Skeletal muscle satellite cell (primary cell): ENCODE results near the gene AHCTF1.
"Not testable (repeated sequence)": the region's sequence is repeated elsewhere in the genome, so short reads cannot be mapped to it uniquely, and the experiment has no call there.

Source experiments
- H3K27me3 ChIP-seq: 2 replicates; pipeline ENCODE4 v1.7.0; 2013; ENCODE audit warnings: low read length; ENCODE audit not compliant: control insufficient read depth, insufficient read depth
- H3K36me3 ChIP-seq: 2 replicates; pipeline ENCODE4 v1.7.0; 2013; ENCODE audit warnings: mild to moderate bottlenecking, control low read depth, low read length; ENCODE audit not compliant: insufficient read depth
- H3K4me1 ChIP-seq: 2 replicates; pipeline ENCODE4 v1.7.0; 2013; ENCODE audit warnings: low read length; ENCODE audit not compliant: control insufficient read depth, insufficient read depth
- H3K4me2 ChIP-seq: 2 replicates; pipeline ENCODE4 v1.7.0; 2013; ENCODE audit warnings: mild to moderate bottlenecking, low read length
- H3K4me3 ChIP-seq: 2 replicates; pipeline ENCODE4 v1.7.0; 2013; ENCODE audit warnings: low read length
- H3K9ac ChIP-seq: 2 replicates; pipeline ENCODE4 v1.7.0; 2013; ENCODE audit warnings: mild to moderate bottlenecking, low read depth, low read length, moderate library complexity
- H3K9me3 ChIP-seq: replicated peaks from 2 replicates; pipeline ENCODE4 v1.7.0; 2013; ENCODE audit warnings: mild to moderate bottlenecking, control low read depth, low read length

AHCTF1 gene

GRCh38 chr1:246916026-246916923, 15.5 kb downstream of the AHCTF1 start:
- not testable (repeated sequence) for H3K9ac ChIP-seq, H3K27me3 ChIP-seq, H3K4me3 ChIP-seq, H3K9me3 ChIP-seq, H3K4me1 ChIP-seq, H3K4me2 ChIP-seq
- peaks cover 58% of the 10 kb centered on the region for H3K36me3 ChIP-seq

- Histone ChIP-seq H3K4me2 (no peak overlapping the region), H3K36me3 (peaks cover 68% of the 10 kb centered on the region), H3K4me3 (no peak overlapping the region), H3K9ac (no peak overlapping the region), H3K9me3 (no peaks in the 10 kb centered on the region), H3K27me3 (no peaks in the 10 kb centered on the region), H3K4me1 (no peaks in the 10 kb centered on the region)
These were observed 24.3 kb downstream of the AHCTF1 start for GRCh38 chr1:246907472-246907871.

GRCh38 chr1:246906833-246907232, 24.9 kb downstream of the AHCTF1 start:
- Histone ChIP-seq H3K4me2 (no peak overlapping the region), H3K4me1 (no peaks in the 10 kb centered on the region), H3K36me3 (peaks cover 70% of the 10 kb centered on the region), H3K4me3 (no peak overlapping the region), H3K9me3 (no peaks in the 10 kb centered on the region), H3K27me3 (no peaks in the 10 kb centered on the region), H3K9ac (no peak overlapping the region)

- H3K4me2 ChIP-seq = no peak overlapping the region
- H3K36me3 ChIP-seq = peaks cover 86% of the 10 kb centered on the region
- no peaks in the 10 kb centered on the region for H3K9me3 ChIP-seq
- H3K27me3 ChIP-seq = no peaks in the 10 kb centered on the region
- H3K4me3 ChIP-seq = no peak overlapping the region
- no peaks in the 10 kb centered on the region for H3K4me1 ChIP-seq
- H3K9ac ChIP-seq = no peak overlapping the region
These were observed 29.9 kb downstream of the AHCTF1 start for GRCh38 chr1:246901874-246902273.

GRCh38 chr1:246897302-246897701, 34.4 kb downstream of the AHCTF1 start:
- peaks cover 88% of the 10 kb centered on the region for H3K36me3 ChIP-seq
- H3K27me3 ChIP-seq = no peaks in the 10 kb centered on the region
- H3K4me1 ChIP-seq = no peaks in the 10 kb centered on the region

GRCh38 chr1:246893191-246893939, 38.4 kb downstream of the AHCTF1 start:
- no peak overlapping the region for H3K4me2 ChIP-seq
- H3K4me1 ChIP-seq = no peaks in the 10 kb centered on the region
- peaks cover 88% of the 10 kb centered on the region for H3K36me3 ChIP-seq
- H3K9me3 ChIP-seq = no peaks in the 10 kb centered on the region
- H3K27me3 ChIP-seq = no peaks in the 10 kb centered on the region
- no peak overlapping the region for H3K4me3 ChIP-seq
- no peak overlapping the region for H3K9ac ChIP-seq

More at GRCh38 chr1:246897302-246897701, 34.4 kb downstream of the AHCTF1 start:
- Histone ChIP-seq H3K4me2 (no peak overlapping the region), H3K9me3 (no peaks in the 10 kb centered on the region), H3K4me3 (no peak overlapping the region), H3K9ac (no peak overlapping the region)

GRCh38 chr1:246891105-246891504, 40.6 kb downstream of the AHCTF1 start:
- peaks cover 82% of the 10 kb centered on the region for H3K36me3 ChIP-seq

GRCh38 chr1:246888522-246888921, 43.2 kb downstream of the AHCTF1 start:
- H3K4me3 ChIP-seq = no peak overlapping the region
- no peaks in the 10 kb centered on the region for H3K27me3 ChIP-seq
- H3K4me2 ChIP-seq = no peak overlapping the region
- H3K9me3 ChIP-seq = no peaks in the 10 kb centered on the region
- no peaks in the 10 kb centered on the region for H3K4me1 ChIP-seq
- H3K36me3 ChIP-seq = peaks cover 82% of the 10 kb centered on the region
- H3K9ac ChIP-seq = no peak overlapping the region

More at GRCh38 chr1:246891105-246891504, 40.6 kb downstream of the AHCTF1 start:
- no peaks in the 10 kb centered on the region for H3K27me3 ChIP-seq
- no peaks in the 10 kb centered on the region for H3K9me3 ChIP-seq
- no peak overlapping the region for H3K4me2 ChIP-seq
- no peaks in the 10 kb centered on the region for H3K4me1 ChIP-seq
- H3K9ac ChIP-seq = no peak overlapping the region
- no peak overlapping the region for H3K4me3 ChIP-seq

GRCh38 chr1:246885389-246885788, 46.4 kb downstream of the AHCTF1 start:
- H3K4me1 ChIP-seq, H3K4me3 ChIP-seq, H3K4me2 ChIP-seq, H3K9me3 ChIP-seq, H3K27me3 ChIP-seq, H3K9ac ChIP-seq: not testable (repeated sequence)
- peaks cover 62% of the 10 kb centered on the region for H3K36me3 ChIP-seq

GRCh38 chr1:246878551-246878950, 53.2 kb downstream of the AHCTF1 start:
- no peak overlapping the region for H3K4me2 ChIP-seq
- H3K9me3 ChIP-seq = no peaks in the 10 kb centered on the region
- H3K9ac ChIP-seq = no peak overlapping the region
- H3K4me3 ChIP-seq = no peak overlapping the region
- no peaks in the 10 kb centered on the region for H3K27me3 ChIP-seq
- H3K36me3 ChIP-seq = peaks cover 41% of the 10 kb centered on the region
- H3K4me1 ChIP-seq = peaks cover 20% of the 10 kb centered on the region

- H3K36me3 ChIP-seq = peaks cover 52% of the 10 kb centered on the region
- H3K9ac ChIP-seq = no peak overlapping the region
- no peaks in the 10 kb centered on the region for H3K27me3 ChIP-seq
- H3K4me3 ChIP-seq = no peak overlapping the region
- H3K4me2 ChIP-seq = no peak overlapping the region
- H3K4me1 ChIP-seq = peaks cover 20% of the 10 kb centered on the region
- no peaks in the 10 kb centered on the region for H3K9me3 ChIP-seq
These were observed 55.3 kb downstream of the AHCTF1 start for GRCh38 chr1:246876431-246876830.
